ENCODE measurements around the gene KRT31.
"Not testable (repeated sequence)": the region's sequence is repeated elsewhere in the genome, so short reads cannot be mapped to it uniquely, and the experiment has no call there.

DNA sequence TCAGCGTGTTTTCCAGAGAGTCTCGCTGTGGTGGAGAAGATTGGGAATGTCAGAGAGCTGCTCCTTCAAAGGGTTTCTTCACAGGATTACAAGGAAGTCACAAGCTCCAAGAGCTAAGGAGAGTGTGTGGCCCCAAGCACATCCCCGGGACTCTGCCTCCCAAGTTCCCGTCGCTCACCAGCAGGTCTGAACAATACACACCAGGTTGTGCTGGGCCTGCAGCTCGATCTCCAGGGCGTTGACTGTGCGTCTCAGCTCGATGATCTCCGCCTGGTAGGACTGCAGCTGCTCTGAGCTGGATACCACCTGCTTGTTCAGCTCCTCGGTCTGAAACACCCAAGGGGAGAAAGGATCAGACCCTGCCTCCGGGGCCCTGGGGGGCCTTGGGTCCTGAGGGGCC is 2.4 kb downstream of the KRT31 start:
- TF ChIP-seq POLR2A (IDR thresholded peaks at IDR 0.05): not testable (repeated sequence)
- TF ChIP-seq, protein P1, sequence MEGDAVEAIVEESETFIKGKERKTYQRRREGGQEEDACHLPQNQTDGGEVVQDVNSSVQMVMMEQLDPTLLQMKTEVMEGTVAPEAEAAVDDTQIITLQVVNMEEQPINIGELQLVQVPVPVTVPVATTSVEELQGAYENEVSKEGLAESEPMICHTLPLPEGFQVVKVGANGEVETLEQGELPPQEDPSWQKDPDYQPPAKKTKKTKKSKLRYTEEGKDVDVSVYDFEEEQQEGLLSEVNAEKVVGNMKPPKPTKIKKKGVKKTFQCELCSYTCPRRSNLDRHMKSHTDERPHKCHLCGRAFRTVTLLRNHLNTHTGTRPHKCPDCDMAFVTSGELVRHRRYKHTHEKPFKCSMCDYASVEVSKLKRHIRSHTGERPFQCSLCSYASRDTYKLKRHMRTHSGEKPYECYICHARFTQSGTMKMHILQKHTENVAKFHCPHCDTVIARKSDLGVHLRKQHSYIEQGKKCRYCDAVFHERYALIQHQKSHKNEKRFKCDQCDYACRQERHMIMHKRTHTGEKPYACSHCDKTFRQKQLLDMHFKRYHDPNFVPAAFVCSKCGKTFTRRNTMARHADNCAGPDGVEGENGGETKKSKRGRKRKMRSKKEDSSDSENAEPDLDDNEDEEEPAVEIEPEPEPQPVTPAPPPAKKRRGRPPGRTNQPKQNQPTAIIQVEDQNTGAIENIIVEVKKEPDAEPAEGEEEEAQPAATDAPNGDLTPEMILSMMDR (IDR thresholded peaks at IDR 0.05): not testable (repeated sequence)

Measured in body of pancreas (tissue), 4 donors.